Prostate gland (tissue), 2 donors: ENCODE data around the gene B4GALNT4.

Source experiments
- CTCF ChIP-seq, 4 experiments: fragments of 200-600 bp in 2 of 4; fragments of 450-650 bp in 2 of 4; sonication (generic) in 2 of 4; IDR thresholded peaks; 1 replicate in 3 of 4; 2 replicates in 1 of 4; pipeline ENCODE4 v1.5.1; 2016 to 2019; ENCODE audit warnings: antibody characterized with exemption in 4 of 4, mild to moderate bottlenecking in 2 of 4, moderate library complexity in 2 of 4
- POLR2A ChIP-seq: fragments of 450-650 bp; IDR thresholded peaks from one replicate; pipeline ENCODE4 v1.6.1; 2016; ENCODE audit warnings: antibody characterized with exemption, mild to moderate bottlenecking

GRCh38 chr11:404551-405264, 35.4 kb downstream of the B4GALNT4 start:
- TF ChIP-seq CTCF (IDR thresholded peaks at IDR 0.05), result no peak
- no peak for TF ChIP-seq POLR2A
